Nephron (organoid): ENCODE data around the gene TRMT1.

ENCODE experiments used
- H3K27ac Mint-ChIP-seq, 3 experiments: 2 replicates each; pipeline ENCODE4 v1.8.0; 2020; ENCODE audit warnings: mixed read lengths in 3 of 3, mild to moderate bottlenecking in 2 of 3, moderate library complexity in 1 of 3
- H3K27me3 Mint-ChIP-seq: 2 replicates; pipeline ENCODE4 v1.8.0; 2021; ENCODE audit warnings: low read depth, mild to moderate bottlenecking, moderate library complexity, mixed read lengths
- H3K36me3 Mint-ChIP-seq: 2 replicates; pipeline ENCODE4 v1.8.0; 2020; ENCODE audit warnings: low read depth, mixed read lengths
- H3K4me1 Mint-ChIP-seq: 2 replicates; pipeline ENCODE4 v1.8.0; 2020; ENCODE audit warnings: mixed read lengths
- H3K4me3 Mint-ChIP-seq, 3 experiments: 2 replicates each; pipeline ENCODE4 v1.8.0; 2020; ENCODE audit warnings: mild to moderate bottlenecking in 3 of 3, mixed read lengths in 3 of 3, moderate library complexity in 2 of 3
- H3K9me3 Mint-ChIP-seq: 2 replicates; pipeline ENCODE4 v1.8.0; 2020; ENCODE audit warnings: mixed read lengths
- TF ChIP-seq, protein P1 (sequence below), 3 experiments: fragments of 200-600 bp; sonication (generic); IDR thresholded peaks; one replicate each; pipeline ENCODE4 v1.5.0; 2021; ENCODE audit warnings: antibody characterized with exemption in 3 of 3; ENCODE audit not compliant: unreplicated experiment in 3 of 3

TRMT1 gene

DNA sequence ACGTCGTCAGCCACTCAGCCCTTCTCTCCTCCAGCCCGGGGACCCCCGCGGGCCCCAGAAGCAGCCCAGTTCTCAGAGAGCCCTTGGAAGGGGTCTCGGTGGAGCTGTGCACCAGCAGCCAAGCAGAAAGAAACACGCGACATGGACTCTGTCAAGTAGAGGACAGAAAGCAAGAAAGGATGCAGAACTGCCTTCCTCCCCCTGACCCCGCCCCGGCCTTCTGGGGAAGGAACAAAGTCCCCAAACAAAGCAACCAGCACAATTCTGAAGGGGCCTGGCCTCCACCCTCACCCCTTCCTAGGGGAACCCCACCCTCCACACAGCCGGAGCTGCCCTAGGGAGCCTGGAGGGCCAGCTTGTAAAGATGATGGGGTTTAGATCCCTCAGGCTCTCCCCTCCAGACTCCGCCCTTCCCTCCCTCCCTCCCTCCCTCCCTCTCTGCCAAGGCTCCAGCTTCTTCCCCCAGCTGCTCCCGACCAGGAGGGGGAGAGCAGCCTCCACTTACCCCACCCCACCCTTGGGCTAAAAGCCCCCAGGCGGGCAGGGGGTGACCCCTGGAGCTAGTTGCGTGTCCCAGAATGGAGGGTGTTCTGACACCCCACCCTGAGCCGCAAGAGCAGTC is 21.7 kb downstream of the TRMT1 start:
- H3K27ac Mint-ChIP-seq, result peak overlapping the region in 2 of 3 experiments; percentile 76 to 95
- peaks cover 75% of the 10 kb centered on the region for H3K27me3 Mint-ChIP-seq
- no peaks in the 10 kb centered on the region for H3K9me3 Mint-ChIP-seq
- TF ChIP-seq, protein P1, sequence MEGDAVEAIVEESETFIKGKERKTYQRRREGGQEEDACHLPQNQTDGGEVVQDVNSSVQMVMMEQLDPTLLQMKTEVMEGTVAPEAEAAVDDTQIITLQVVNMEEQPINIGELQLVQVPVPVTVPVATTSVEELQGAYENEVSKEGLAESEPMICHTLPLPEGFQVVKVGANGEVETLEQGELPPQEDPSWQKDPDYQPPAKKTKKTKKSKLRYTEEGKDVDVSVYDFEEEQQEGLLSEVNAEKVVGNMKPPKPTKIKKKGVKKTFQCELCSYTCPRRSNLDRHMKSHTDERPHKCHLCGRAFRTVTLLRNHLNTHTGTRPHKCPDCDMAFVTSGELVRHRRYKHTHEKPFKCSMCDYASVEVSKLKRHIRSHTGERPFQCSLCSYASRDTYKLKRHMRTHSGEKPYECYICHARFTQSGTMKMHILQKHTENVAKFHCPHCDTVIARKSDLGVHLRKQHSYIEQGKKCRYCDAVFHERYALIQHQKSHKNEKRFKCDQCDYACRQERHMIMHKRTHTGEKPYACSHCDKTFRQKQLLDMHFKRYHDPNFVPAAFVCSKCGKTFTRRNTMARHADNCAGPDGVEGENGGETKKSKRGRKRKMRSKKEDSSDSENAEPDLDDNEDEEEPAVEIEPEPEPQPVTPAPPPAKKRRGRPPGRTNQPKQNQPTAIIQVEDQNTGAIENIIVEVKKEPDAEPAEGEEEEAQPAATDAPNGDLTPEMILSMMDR (IDR thresholded peaks at IDR 0.05; ENCODE audit: unreplicated experiment in 3 of 3), result no peak
- peak overlapping the region in 1 of 3 experiments; percentile 49 for H3K4me3 Mint-ChIP-seq
- peaks cover 54% of the 10 kb centered on the region for H3K4me1 Mint-ChIP-seq
- H3K36me3 Mint-ChIP-seq, result no peaks in the 10 kb centered on the region

DNA sequence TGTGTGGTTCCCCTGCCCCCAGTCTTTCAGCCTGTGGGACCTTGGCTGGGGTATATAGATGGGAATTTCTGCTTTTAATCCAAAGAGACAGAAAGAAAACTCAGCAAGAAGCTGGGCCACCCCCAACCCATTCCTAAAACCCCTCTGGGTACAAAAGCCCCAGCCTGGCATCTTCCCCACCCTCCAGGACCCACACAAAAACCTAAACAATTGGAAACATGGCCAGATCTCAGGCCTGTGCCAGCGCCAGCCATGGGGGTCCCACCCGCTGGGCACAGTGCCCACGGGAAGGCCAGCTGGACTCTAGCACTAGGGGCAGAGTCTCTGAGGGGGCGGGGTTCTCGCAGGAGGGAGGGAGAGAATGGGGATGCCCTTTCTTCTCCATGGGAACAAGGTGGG is 22.4 kb downstream of the TRMT1 start:
- Mint-ChIP-seq H3K4me3 (peak overlapping the region in 1 of 3 experiments; percentile 10), H3K36me3 (no peaks in the 10 kb centered on the region), H3K27me3 (peaks cover 69% of the 10 kb centered on the region), H3K9me3 (no peaks in the 10 kb centered on the region), H3K27ac (peak overlapping the region in 2 of 3 experiments; percentile 76 to 95), H3K4me1 (peaks cover 52% of the 10 kb centered on the region)
- TF ChIP-seq, protein P1 (IDR thresholded peaks at IDR 0.05; ENCODE audit: unreplicated experiment in 3 of 3), result no peak

DNA sequence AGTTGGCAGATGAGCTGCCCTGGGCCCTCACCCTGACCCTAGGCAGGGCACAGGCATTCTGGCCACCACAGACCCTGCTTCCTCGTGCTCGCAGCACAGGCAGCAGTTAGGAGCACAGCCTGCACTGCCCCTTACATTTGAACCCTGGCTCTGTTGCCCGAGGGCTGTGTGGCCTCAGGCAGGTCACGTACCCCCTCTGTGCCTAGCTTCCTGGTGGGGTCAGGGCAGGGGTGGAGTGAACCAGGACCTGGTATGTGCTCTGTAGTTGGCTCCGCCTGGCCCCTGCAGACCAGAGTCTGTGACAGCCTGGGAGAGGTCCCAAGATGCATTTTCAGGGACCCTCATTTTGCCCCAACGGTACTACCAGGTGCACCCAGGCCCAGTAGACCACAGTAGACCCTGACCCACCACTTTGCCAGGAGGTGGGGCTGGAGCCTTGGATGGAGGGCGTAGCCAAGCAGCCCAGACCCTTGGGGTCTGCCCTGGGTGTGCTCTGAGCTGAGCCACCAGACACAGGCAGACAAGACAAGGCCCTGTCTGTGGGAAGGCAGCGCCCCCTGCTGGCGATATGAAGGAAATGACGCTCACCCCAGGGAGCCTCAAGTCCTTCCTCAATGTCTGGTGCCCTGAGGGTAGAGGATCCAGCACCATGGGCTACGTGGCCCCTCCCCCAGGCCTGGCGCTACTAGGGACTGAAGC is 23.0 kb downstream of the TRMT1 start:
- no peaks in the 10 kb centered on the region for H3K9me3 Mint-ChIP-seq

DNA sequence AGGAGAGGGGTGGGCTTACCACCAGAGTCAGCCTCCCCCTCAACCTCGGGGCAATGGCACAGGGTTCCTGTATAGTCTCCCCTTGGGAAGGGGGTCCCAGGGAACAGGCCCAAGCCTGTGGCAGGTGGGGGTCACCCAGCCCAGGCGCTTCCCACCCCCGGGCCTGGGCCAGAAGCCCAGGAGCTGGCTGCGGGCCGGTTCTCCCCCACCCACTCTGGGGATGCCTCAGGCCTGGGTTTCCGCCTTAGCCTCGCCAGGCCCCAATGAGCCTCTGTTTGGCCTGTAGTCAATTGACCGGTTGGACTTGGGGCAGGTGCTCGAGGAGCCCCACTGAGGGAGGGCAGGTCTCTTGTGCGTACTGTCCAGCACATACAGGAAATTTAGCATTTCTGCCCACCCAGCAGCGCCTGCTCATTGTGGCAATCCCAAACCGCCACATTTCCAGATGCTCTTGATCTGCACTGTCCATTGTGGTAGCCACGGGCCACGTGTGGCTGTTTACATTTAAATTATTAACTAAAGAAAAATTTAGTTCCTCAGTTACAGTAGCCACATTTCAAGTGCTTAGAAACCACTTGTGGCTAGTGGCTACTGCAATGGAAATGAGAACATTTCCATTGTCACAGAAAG is 23.8 kb downstream of the TRMT1 start:
- no peaks in the 10 kb centered on the region for H3K36me3 Mint-ChIP-seq
- peak overlapping the region in 2 of 3 experiments; percentile 76 to 95 for H3K27ac Mint-ChIP-seq
- TF ChIP-seq, protein P1 (IDR thresholded peaks at IDR 0.05; ENCODE audit: unreplicated experiment in 3 of 3), result no peak
- no peaks in the 10 kb centered on the region for H3K9me3 Mint-ChIP-seq
- H3K27me3 Mint-ChIP-seq, result peaks cover 67% of the 10 kb centered on the region
- H3K4me1 Mint-ChIP-seq, result peaks cover 41% of the 10 kb centered on the region
- no peak overlapping the region for H3K4me3 Mint-ChIP-seq

More for the DNA sequence above, 23.0 kb downstream of the TRMT1 start:
- TF ChIP-seq, protein P1 (IDR thresholded peaks at IDR 0.05; ENCODE audit: unreplicated experiment in 3 of 3), result peak; percentile 94 to 98 (median 96)
- Mint-ChIP-seq H3K36me3 (no peaks in the 10 kb centered on the region), H3K27me3 (peaks cover 68% of the 10 kb centered on the region), H3K27ac (peak overlapping the region in 2 of 3 experiments; percentile 76 to 95), H3K4me1 (peaks cover 47% of the 10 kb centered on the region), H3K4me3 (peak overlapping the region in 1 of 3 experiments; percentile 10)

DNA sequence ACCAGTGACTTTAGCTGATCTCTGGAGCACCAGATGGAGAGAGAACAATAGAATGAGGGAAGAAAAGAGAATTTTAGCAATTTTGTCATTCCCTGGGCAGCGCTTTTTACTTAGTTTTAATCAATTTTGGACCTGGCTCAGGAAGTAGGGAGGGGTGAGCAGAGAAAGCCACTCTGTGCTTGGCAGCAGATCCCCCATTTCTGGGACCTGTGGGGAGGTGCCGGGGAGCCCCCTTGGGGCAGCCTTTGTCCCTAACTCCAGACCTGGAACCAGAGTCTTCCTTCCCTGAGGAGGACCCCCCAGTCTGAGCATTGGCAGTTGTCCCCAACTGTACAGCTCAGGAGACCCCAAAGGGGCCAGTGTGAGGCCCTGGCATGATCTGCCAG is 24.4 kb downstream of the TRMT1 start:
- Mint-ChIP-seq H3K4me1 (peaks cover 40% of the 10 kb centered on the region), H3K4me3 (peak overlapping the region in 2 of 3 experiments; percentile 47 to 48), H3K9me3 (no peaks in the 10 kb centered on the region), H3K36me3 (no peaks in the 10 kb centered on the region), H3K27me3 (peaks cover 62% of the 10 kb centered on the region), H3K27ac (peak overlapping the region; percentile 92 to 97 (median 95))
- TF ChIP-seq, protein P1 (IDR thresholded peaks at IDR 0.05; ENCODE audit: unreplicated experiment in 3 of 3), result no peak
